GM12801 (cell line): ENCODE data around the gene XRCC3.

Experiments
- CTCF ChIP-seq: IDR thresholded peaks from one replicate; pipeline ENCODE4 v1.5.1; 2011; ENCODE audit warnings: control low read depth; ENCODE audit not compliant: insufficient read length; ENCODE audit errors: extremely low read depth

XRCC3 gene

GRCh38 chr14:103707329-103708263, 7.7 kb downstream of the XRCC3 start:
- no peak for TF ChIP-seq CTCF

- TF ChIP-seq CTCF = no peak
These were observed 8.5 kb downstream of the XRCC3 start for GRCh38 chr14:103706551-103707328.

- no peak for TF ChIP-seq CTCF
These were observed 9.6 kb downstream of the XRCC3 start for GRCh38 chr14:103705504-103706284.

GRCh38 chr14:103705118-103705503, 10.1 kb downstream of the XRCC3 start:
- no peak for TF ChIP-seq CTCF

- no peak for TF ChIP-seq CTCF
These were observed 10.5 kb downstream of the XRCC3 start for GRCh38 chr14:103704708-103705107.

- no peak for TF ChIP-seq CTCF
These were observed 11.5 kb downstream of the XRCC3 start for GRCh38 chr14:103703433-103704385.
